ENCODE data around the gene PDGFA.

Gene PDGFA

DNA sequence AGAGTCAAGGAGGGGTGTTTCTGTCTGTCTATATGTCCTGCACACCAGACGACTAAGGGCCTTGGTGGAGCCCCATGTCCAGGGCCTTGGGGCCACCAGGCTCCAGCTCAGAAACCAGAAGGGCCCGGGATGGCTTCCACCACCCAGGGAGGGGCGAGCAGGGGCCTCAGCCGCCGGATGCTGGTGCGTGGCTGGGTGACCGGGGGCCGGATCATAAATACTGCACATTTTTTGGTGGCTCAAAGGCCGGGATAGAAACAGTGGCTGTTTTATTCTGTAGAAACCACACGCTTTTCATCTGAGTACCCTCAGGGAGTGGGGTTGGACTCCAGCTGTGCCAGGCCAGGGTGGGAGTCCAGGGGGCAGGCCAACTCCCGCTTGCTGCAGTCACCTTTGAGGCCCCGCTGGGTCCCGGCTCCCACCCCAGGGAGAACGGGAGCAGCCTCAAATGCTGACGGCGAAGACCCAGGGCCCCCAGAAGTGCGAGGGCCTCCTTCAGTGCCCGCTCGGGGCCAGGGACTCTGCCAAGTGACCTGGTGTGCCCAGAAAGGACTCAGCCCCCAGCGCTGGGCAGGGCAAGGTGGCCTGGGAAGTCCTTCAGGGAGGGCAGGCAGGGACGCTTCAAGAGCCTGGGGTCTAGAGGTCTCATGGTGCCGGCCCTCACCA, 28.2 kb downstream of the PDGFA start:
- DNase-seq (ENCODE audit: low read depth, low spot score), result no peak

GRCh38 chr7:490461-491291, 29.0 kb downstream of the PDGFA start:
- DNase-seq (ENCODE audit: low read depth, low spot score), result no peak

- DNase-seq (ENCODE audit: low read depth, low spot score), result peak; percentile 92
These were observed 29.8 kb downstream of the PDGFA start for GRCh38 chr7:489876-490275.

DNA sequence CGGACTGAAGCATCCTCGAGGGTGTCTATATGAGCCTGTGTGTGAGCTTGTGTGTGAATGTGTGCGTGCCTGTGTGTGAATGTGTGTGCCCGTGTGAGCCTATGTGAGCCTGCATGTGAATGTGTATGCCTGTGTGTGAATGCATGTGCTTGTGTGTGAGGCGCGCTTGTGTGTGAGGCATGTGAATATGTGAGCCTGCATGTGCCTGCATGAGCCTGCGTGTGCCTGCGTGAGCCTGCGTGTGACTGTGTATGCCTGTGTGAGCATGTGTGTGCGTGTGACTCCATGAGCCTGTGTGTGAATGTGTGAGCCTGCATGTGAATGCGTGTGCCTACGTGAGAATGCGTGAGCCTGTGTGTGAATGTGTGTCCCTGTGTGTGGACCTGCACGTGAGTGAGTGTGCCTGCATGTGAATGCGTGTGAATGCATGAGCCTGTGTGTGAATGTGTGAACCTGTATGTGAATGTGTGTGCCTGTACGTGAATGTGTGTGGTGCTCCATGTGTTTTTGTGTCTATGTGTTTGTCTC, 33.4 kb downstream of the PDGFA start:
- DNase-seq (ENCODE audit: low read depth, low spot score), result no peak

- no peak for DNase-seq (ENCODE audit: low read depth, low spot score)
These were observed 34.2 kb downstream of the PDGFA start for GRCh38 chr7:485188-486081.

DNA sequence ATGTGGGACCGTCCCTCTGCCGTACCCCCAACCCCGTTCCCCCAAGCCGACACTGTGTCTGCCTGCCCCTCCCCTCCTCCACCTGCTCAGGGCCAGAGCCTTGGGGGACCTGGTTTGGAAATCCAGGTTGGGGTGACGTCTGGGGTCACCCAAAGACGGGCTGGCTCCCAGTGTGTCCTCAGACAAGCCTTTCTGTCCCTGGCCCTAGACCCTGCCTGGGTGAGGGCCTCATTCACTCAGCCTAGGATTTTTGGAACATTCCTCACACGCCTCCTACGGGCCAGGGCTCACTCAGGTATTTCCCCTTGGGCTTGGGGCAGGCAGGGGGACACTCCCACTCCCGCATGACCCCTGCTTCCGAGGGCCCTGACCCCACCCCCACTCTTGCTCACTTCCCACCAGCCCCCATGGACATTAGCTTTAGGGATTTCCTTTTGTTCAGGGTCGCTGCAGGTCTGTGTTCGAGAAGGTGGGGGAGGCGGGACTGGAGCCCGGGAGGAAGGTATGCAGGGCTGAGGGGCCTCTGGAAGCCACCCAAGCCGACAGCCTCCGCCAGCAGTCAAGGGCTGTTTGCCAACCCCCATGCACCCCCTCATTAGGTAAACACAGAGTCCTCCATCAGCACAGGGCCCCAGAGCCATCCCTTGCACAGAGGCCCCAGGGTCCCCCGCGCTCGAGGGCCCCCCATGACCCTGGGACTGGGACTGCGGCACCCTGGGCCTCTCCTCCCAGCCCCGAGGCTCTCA, 35.1 kb downstream of the PDGFA start:
- DNase-seq (ENCODE audit: low read depth, low spot score), result peak; percentile 69

GRCh38 chr7:483656-484355, 35.8 kb downstream of the PDGFA start:
- DNase-seq (ENCODE audit: low read depth, low spot score), result no peak

GRCh38 chr7:482521-483083, 37.0 kb downstream of the PDGFA start:
- DNase-seq (ENCODE audit: low read depth, low spot score), result no peak

DNA sequence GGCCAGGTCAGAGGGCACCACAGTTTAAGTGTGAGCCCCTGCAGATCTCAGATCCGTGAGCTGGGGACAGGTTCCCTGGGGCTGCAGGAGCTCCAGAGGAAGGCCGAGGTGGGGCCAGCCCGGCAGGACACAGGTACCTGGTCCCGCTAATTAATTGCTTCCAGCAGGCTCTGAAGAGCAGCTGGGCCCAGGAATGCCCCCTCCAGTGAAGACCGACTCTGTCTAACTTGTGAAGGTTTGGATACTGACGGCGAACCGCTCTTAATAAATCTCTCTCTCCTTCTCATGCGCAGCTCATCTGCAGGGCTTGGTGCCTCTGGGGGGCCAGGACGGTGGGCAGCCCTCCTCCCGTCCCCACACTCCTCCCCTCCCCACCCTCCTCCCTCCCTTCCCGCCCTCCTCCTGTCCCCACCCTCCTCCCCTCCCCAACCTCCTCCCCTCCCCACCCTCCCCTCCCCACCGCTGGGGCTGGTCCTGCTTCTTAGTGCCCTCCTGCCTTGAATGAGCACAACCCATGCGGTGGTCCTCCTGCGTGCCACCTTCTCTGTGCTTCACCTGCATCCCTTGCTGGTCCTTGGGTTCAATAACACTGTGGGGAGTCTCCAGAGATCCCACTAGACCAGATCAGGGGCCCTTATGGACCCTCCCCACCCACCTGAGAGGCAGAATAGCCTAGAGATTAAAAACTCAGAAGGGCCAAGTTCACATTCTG, 38.3 kb downstream of the PDGFA start:
- DNase-seq (ENCODE audit: low read depth, low spot score), result no peak

DNA sequence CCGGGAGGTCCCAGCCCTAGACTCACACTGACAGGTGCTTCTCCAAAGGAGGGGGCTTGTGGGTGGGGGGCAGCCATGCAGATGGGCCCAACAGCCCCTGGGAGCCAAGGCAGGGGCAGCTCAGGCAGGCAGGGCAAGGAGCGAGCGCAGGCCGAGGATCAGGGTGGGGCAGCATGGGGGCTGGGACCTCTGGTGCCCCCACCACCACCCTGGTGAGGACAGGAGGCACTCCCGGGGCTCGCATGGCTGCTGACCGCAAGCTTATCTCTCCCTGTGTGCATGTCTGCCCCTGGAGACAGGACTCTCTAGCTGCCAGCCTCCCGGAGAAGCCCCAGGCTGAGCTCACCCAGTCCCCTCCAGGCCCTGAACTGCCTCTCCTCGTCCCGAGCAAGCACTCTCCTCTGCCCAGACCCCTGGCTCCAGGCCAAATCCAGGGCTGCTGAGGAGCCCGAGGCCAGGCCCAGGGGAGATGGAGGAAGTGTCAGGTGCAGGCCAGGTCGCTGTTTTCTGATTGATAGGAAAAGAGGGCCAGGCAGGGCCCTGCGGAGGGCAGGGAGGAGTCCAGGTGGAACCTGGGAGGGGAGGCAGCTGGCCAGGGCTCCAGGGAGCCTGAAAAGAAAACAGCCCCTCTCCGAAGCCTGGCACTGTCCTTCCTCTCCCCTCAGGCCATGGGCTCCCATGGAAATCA, 39.0 kb downstream of the PDGFA start:
- peak; percentile 80 for DNase-seq (ENCODE audit: low read depth, low spot score)

DNA sequence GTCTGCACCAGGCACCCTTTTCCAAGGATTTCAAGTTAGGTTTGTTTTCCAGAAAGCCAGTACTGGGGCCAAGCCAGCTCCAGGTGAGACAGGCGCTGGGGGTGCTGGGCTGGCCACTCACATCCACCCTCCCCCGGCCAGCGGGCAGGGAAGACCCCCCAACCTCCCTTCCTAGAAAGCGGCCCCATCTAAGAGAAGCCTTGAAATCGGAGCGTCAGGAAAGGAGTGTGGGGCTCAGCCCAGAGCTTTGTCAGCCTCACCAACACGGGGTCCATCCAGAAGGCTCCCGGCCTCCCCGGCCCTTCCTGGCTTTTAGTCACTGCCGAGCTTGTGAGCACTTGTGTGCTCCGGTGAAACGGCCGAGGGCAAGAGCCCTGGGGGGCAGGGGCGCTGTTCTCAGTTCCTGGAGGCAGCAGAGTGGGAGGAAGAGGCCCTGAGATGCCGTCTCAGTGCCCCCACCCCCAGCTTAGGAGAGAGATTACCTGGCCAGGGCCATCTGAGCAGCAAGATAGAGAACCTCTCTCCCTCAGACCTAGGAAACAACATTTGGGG, 39.6 kb downstream of the PDGFA start:
- DNase-seq (ENCODE audit: low read depth, low spot score), result no peak

- DNase-seq (ENCODE audit: low read depth, low spot score), result no peak
These were observed 40.3 kb downstream of the PDGFA start for GRCh38 chr7:479115-479947.

DNA sequence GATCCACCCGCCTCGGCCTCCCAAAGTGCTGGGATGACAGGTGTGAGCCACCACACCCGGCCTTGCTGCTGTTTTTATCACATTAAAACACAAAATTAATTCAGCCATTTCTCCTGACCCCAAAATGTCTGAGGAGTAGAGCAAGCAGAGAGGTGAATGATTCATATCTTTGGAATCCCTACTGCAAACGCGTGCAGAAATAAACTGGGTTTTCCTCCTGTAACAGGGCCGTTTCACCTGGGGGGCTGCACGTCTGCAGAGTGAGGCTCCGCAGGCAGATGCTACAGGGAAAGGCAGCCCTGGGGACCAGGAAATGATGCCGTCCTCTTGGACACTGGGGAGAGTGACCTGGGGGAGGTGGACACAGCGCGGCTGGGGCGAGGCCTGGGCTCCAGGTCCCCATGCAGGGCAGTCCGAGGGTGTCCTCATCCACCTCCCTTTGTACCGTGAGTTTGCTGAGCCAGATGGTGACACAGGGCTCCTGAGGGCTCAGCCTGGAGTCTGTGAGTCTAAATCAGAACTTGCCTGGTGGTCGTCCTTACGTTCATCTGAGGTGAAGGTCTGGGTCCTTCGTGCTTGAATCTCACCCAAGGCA, 41.9 kb downstream of the PDGFA start:
- no peak for DNase-seq (ENCODE audit: low read depth, low spot score)

DNA sequence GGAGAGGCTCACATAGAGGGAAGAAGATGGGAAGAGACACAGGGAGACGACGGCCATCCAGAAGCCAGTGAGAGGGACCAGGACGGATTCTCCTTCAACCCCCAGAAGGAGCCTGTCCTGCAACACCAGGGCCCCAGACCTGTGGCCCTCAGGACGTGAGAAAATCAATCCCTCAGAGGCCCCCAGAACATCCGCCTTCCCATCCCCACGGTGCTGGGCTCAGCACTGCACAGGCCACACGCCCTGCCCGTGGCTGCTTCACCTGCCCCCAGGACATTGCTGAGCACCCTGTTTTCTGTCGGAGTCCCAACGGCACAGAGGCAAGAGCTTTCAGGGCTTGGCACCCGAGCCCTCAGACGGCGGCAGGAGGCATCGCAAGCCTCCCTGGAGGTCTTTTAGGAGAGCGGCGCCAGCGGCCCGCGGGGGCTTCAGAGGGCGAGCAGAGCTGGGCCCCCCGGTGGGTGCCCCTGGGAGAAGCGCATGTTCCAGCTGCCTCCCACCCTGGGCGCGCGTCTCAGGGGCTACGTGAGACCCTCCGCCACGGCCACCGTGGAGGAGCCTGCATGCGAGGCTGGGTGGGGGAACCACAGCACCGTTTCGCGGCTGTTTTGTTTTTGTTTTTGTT, 42.8 kb downstream of the PDGFA start:
- no peak for DNase-seq (ENCODE audit: low read depth, low spot score)

- DNase-seq (ENCODE audit: low read depth, low spot score), result no peak
These were observed 43.6 kb downstream of the PDGFA start for GRCh38 chr7:475951-476441.

- DNase-seq (ENCODE audit: low read depth, low spot score), result no peak
These were observed 44.3 kb downstream of the PDGFA start for GRCh38 chr7:475425-475728.

All from ELF-1 (cell line).